ENCODE results near the gene SEPTIN12.

GRCh38 chr16:4750896-4751295 lies 37.2 kb downstream of the SEPTIN12 start:
- TF ChIP-seq POLR2A (IDR thresholded peaks at IDR 0.05): no peak
- TF ChIP-seq, protein P1, sequence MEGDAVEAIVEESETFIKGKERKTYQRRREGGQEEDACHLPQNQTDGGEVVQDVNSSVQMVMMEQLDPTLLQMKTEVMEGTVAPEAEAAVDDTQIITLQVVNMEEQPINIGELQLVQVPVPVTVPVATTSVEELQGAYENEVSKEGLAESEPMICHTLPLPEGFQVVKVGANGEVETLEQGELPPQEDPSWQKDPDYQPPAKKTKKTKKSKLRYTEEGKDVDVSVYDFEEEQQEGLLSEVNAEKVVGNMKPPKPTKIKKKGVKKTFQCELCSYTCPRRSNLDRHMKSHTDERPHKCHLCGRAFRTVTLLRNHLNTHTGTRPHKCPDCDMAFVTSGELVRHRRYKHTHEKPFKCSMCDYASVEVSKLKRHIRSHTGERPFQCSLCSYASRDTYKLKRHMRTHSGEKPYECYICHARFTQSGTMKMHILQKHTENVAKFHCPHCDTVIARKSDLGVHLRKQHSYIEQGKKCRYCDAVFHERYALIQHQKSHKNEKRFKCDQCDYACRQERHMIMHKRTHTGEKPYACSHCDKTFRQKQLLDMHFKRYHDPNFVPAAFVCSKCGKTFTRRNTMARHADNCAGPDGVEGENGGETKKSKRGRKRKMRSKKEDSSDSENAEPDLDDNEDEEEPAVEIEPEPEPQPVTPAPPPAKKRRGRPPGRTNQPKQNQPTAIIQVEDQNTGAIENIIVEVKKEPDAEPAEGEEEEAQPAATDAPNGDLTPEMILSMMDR (IDR thresholded peaks at IDR 0.05): no peak
